ENCODE results near the gene PNMT. TPM values are rescaled to one million over a fixed set of nuclear protein-coding genes. Genes with fewer than 3 reads are reported as not detected.

Gene PNMT
- total and polyA plus RNA-seq, 2 experiments from 2014 or later = 1.9 to 2.5 TPM

DNA sequence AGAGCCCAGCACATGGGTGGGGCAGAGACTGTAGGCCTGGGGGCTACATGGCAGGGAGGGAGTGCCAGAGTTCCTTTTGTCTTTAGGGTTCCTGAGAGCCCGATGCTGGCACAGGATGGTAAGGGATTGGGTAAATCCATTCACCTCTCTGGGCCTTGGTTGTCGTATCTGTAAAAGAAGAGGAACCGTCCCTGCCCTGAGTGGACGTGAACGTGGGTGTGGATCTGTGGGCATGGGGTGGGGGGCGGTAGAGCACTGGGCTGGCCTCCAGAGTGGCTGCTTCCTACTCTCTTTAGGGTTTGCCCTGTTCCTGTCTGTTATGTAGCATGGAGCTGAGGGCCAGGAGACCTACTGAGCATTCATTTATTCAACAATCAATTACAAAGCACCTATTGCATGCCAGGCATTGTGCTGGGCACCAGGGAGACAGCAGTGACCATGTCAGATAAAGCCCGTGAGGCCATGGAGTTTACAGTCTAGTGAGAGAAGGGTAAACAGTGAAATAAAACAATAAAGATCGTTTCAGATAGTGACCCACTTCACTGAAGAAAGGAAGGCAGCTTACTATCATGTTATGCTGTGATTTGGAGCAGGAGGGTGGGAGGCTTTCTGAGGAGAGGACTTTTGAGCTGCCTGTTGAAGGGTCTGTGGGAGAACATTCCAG lies 16.2 kb upstream of the PNMT start:
- Mint-ChIP-seq H3K27ac (peak overlapping the region; percentile 93), H3K9me3 (no peaks in the 10 kb centered on the region; the same call in 2 of the 3 replicates), H3K27me3 (ENCODE audit: insufficient read depth, low read depth, poor library complexity) (peaks cover 18% of the 10 kb centered on the region), H3K36me3 (ENCODE audit: low read depth) (peaks cover 10% of the 10 kb centered on the region), H3K4me1 (peaks cover 53% of the 10 kb centered on the region), H3K4me3 (no peak overlapping the region; the same call in 2 of the 3 replicates)
- no peak for DNase-seq (ENCODE audit: low spot score)
- H4K20me1 ChIP-seq (replicated peaks; ENCODE audit: insufficient read depth) = peaks cover 10% of the 10 kb centered on the region
- no peaks in the 10 kb centered on the region for H3K36me3 ChIP-seq (ENCODE audit: insufficient read depth)
- peak overlapping the region; percentile 43 for H3K4me2 ChIP-seq
- TF ChIP-seq, protein P1, sequence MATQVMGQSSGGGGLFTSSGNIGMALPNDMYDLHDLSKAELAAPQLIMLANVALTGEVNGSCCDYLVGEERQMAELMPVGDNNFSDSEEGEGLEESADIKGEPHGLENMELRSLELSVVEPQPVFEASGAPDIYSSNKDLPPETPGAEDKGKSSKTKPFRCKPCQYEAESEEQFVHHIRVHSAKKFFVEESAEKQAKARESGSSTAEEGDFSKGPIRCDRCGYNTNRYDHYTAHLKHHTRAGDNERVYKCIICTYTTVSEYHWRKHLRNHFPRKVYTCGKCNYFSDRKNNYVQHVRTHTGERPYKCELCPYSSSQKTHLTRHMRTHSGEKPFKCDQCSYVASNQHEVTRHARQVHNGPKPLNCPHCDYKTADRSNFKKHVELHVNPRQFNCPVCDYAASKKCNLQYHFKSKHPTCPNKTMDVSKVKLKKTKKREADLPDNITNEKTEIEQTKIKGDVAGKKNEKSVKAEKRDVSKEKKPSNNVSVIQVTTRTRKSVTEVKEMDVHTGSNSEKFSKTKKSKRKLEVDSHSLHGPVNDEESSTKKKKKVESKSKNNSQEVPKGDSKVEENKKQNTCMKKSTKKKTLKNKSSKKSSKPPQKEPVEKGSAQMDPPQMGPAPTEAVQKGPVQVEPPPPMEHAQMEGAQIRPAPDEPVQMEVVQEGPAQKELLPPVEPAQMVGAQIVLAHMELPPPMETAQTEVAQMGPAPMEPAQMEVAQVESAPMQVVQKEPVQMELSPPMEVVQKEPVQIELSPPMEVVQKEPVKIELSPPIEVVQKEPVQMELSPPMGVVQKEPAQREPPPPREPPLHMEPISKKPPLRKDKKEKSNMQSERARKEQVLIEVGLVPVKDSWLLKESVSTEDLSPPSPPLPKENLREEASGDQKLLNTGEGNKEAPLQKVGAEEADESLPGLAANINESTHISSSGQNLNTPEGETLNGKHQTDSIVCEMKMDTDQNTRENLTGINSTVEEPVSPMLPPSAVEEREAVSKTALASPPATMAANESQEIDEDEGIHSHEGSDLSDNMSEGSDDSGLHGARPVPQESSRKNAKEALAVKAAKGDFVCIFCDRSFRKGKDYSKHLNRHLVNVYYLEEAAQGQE (IDR thresholded peaks at IDR 0.05; ENCODE audit: unreplicated experiment) = no peak
- TF ChIP-seq EZH2phosphoT487 (IDR thresholded peaks at IDR 0.05; ENCODE audit: unreplicated experiment) (no peak), ZNF114 (CRISPR knock-in tag; IDR thresholded peaks at IDR 0.05) (no peak), JUNB (IDR thresholded peaks at IDR 0.05; ENCODE audit: unreplicated experiment) (no peak), NANOG (IDR thresholded peaks at IDR 0.05; ENCODE audit: borderline replicate concordance) (no peak), STAT1 (IDR thresholded peaks at IDR 0.05; ENCODE audit: unreplicated experiment) (no peak), EZH2 (IDR thresholded peaks at IDR 0.05; ENCODE audit: low read depth, unreplicated experiment) (no peak), POLR2AphosphoS5 (IDR thresholded peaks at IDR 0.05; ENCODE audit: low read depth) (no peak), CREB1 (CRISPR knock-in tag; IDR thresholded peaks at IDR 0.05; ENCODE audit: low read depth) (no peak), ZNF331 (CRISPR knock-in tag; IDR thresholded peaks at IDR 0.05; ENCODE audit: low read depth) (no peak)
- TF ChIP-seq, protein P2, sequence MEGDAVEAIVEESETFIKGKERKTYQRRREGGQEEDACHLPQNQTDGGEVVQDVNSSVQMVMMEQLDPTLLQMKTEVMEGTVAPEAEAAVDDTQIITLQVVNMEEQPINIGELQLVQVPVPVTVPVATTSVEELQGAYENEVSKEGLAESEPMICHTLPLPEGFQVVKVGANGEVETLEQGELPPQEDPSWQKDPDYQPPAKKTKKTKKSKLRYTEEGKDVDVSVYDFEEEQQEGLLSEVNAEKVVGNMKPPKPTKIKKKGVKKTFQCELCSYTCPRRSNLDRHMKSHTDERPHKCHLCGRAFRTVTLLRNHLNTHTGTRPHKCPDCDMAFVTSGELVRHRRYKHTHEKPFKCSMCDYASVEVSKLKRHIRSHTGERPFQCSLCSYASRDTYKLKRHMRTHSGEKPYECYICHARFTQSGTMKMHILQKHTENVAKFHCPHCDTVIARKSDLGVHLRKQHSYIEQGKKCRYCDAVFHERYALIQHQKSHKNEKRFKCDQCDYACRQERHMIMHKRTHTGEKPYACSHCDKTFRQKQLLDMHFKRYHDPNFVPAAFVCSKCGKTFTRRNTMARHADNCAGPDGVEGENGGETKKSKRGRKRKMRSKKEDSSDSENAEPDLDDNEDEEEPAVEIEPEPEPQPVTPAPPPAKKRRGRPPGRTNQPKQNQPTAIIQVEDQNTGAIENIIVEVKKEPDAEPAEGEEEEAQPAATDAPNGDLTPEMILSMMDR (conservative IDR thresholded peaks at IDR 0.05; ENCODE audit: low read depth in 2 of 2) = no peak
- TF ChIP-seq, protein P3, sequence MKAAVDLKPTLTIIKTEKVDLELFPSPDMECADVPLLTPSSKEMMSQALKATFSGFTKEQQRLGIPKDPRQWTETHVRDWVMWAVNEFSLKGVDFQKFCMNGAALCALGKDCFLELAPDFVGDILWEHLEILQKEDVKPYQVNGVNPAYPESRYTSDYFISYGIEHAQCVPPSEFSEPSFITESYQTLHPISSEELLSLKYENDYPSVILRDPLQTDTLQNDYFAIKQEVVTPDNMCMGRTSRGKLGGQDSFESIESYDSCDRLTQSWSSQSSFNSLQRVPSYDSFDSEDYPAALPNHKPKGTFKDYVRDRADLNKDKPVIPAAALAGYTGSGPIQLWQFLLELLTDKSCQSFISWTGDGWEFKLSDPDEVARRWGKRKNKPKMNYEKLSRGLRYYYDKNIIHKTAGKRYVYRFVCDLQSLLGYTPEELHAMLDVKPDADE (IDR thresholded peaks at IDR 0.05) = no peak
- TF ChIP-seq, protein P4, sequence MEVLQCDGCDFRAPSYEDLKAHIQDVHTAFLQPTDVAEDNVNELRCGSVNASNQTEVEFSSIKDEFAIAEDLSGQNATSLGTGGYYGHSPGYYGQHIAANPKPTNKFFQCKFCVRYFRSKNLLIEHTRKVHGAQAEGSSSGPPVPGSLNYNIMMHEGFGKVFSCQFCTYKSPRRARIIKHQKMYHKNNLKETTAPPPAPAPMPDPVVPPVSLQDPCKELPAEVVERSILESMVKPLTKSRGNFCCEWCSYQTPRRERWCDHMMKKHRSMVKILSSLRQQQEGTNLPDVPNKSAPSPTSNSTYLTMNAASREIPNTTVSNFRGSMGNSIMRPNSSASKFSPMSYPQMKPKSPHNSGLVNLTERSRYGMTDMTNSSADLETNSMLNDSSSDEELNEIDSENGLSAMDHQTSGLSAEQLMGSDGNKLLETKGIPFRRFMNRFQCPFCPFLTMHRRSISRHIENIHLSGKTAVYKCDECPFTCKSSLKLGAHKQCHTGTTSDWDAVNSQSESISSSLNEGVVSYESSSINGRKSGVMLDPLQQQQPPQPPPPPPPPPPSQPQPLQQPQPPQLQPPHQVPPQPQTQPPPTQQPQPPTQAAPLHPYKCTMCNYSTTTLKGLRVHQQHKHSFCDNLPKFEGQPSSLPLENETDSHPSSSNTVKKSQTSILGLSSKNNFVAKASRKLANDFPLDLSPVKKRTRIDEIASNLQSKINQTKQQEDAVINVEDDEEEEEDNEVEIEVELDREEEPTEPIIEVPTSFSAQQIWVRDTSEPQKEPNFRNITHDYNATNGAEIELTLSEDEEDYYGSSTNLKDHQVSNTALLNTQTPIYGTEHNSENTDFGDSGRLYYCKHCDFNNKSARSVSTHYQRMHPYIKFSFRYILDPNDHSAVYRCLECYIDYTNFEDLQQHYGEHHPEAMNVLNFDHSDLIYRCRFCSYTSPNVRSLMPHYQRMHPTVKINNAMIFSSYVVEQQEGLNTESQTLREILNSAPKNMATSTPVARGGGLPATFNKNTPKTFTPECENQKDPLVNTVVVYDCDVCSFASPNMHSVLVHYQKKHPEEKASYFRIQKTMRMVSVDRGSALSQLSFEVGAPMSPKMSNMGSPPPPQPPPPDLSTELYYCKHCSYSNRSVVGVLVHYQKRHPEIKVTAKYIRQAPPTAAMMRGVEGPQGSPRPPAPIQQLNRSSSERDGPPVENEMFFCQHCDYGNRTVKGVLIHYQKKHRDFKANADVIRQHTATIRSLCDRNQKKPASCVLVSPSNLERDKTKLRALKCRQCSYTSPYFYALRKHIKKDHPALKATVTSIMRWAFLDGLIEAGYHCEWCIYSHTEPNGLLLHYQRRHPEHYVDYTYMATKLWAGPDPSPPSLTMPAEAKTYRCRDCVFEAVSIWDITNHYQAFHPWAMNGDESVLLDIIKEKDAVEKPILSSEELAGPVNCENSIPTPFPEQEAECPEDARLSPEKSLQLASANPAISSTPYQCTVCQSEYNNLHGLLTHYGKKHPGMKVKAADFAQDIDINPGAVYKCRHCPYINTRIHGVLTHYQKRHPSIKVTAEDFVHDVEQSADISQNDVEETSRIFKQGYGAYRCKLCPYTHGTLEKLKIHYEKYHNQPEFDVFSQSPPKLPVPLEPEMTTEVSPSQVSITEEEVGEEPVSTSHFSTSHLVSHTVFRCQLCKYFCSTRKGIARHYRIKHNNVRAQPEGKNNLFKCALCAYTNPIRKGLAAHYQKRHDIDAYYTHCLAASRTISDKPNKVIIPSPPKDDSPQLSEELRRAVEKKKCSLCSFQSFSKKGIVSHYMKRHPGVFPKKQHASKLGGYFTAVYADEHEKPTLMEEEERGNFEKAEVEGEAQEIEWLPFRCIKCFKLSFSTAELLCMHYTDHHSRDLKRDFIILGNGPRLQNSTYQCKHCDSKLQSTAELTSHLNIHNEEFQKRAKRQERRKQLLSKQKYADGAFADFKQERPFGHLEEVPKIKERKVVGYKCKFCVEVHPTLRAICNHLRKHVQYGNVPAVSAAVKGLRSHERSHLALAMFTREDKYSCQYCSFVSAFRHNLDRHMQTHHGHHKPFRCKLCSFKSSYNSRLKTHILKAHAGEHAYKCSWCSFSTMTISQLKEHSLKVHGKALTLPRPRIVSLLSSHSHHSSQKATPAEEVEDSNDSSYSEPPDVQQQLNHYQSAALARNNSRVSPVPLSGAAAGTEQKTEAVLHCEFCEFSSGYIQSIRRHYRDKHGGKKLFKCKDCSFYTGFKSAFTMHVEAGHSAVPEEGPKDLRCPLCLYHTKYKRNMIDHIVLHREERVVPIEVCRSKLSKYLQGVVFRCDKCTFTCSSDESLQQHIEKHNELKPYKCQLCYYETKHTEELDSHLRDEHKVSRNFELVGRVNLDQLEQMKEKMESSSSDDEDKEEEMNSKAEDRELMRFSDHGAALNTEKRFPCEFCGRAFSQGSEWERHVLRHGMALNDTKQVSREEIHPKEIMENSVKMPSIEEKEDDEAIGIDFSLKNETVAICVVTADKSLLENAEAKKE (CRISPR knock-in tag; IDR thresholded peaks at IDR 0.05) = no peak
- no peaks in the 10 kb centered on the region for H3K27me3 ChIP-seq (ENCODE audit: insufficient read depth)
- H3K4me1 ChIP-seq (ENCODE audit: insufficient read depth) = peaks cover 18% of the 10 kb centered on the region
- H3F3A ChIP-seq (replicated peaks; ENCODE audit: low read depth) = peaks cover 13% of the 10 kb centered on the region; the same call in 1 of the 2 replicates
- H3K4me3 ChIP-seq = no peak overlapping the region
- H2AFZ ChIP-seq = no peak overlapping the region
- peaks cover 15% of the 10 kb centered on the region for H3K79me2 ChIP-seq (replicated peaks; ENCODE audit: insufficient read depth)
- no peak for ATAC-seq
- H3K9me2 ChIP-seq (ENCODE audit: insufficient read depth) = no peaks in the 10 kb centered on the region
- H3K27ac ChIP-seq (ENCODE audit: low read depth) = peak overlapping the region; percentile 55; the same call in 1 of the 2 replicates
